ENCODE measurements around the gene ACTN3. TPM values are rescaled to one million over a fixed set of nuclear protein-coding genes. Genes with fewer than 3 reads are reported as not detected.

The ACTN3 gene
- total and polyA plus RNA-seq, 3 experiments from 2014 or later: 0.31 to 0.33 TPM; not detected in 1

- H3K9me3 ChIP-seq (ENCODE audit: low read length): no peaks in the 10 kb centered on the region
- Mint-ChIP-seq H3K9me3 (no peaks in the 10 kb centered on the region), H3K4me3 (no peak overlapping the region), H3K27ac (peak overlapping the region in 2 of 8 donors; percentile 50 to 58), H3K27me3 (no peaks in the 10 kb centered on the region), H3K36me3 (peaks cover 8 to 63% (median 23%) of the 10 kb centered on the region in 3 donors), H3K4me1 (no peaks in the 10 kb centered on the region)
- peaks cover 11% of the 10 kb centered on the region for H3K36me3 ChIP-seq (ENCODE audit: insufficient read depth, low read length)
- H3K27ac ChIP-seq (ENCODE audit: low read depth, low read length): no peak overlapping the region
- no peak for DNase-seq
- H3K4me3 ChIP-seq (ENCODE audit: low read length): no peak overlapping the region
- POLR2A ChIA-PET: no interaction called here
- CTCF ChIA-PET: no interaction called here
- H3K27me3 ChIP-seq (ENCODE audit: insufficient read depth, low read length, poor library complexity, severe bottlenecking): no peaks in the 10 kb centered on the region
- H3K4me1 ChIP-seq (ENCODE audit: insufficient read depth, low read length): no peaks in the 10 kb centered on the region
Measured at GRCh38 chr11:66523611-66524010, 23.1 kb upstream of the ACTN3 start.

- POLR2A ChIA-PET: interaction anchor here (0.6 kb wide), 1 partner anchor 17 kb away, joined by 3 read pairs; no protein-coding TSS in a partner anchor
- no peak for DNase-seq
- no peak overlapping the region for H3K27ac ChIP-seq (ENCODE audit: low read depth, low read length)
- no peaks in the 10 kb centered on the region for H3K4me1 ChIP-seq (ENCODE audit: insufficient read depth, low read length)
- CTCF ChIA-PET: no interaction called here
- H3K36me3 ChIP-seq (ENCODE audit: insufficient read depth, low read length): peaks cover 8% of the 10 kb centered on the region
- Mint-ChIP-seq H3K27me3 (no peaks in the 10 kb centered on the region), H3K4me3 (no peak overlapping the region), H3K27ac (peak overlapping the region in 1 of 8 donors; percentile 10), H3K4me1 (no peaks in the 10 kb centered on the region), H3K9me3 (no peaks in the 10 kb centered on the region), H3K36me3 (peaks cover 6 to 66% (median 21%) of the 10 kb centered on the region in 3 donors)
- no peaks in the 10 kb centered on the region for H3K9me3 ChIP-seq (ENCODE audit: low read length)
- no peaks in the 10 kb centered on the region for H3K27me3 ChIP-seq (ENCODE audit: insufficient read depth, low read length, poor library complexity, severe bottlenecking)
- no peak overlapping the region for H3K4me3 ChIP-seq (ENCODE audit: low read length)
Measured at GRCh38 chr11:66524304-66525040, 22.2 kb upstream of the ACTN3 start.

- H3K36me3 Mint-ChIP-seq: peaks cover 0 to 53% (median 12%) of the 10 kb centered on the region in 3 donors
- Histone ChIP-seq H3K27ac (ENCODE audit: low read depth, low read length) (no peak overlapping the region), H3K4me3 (ENCODE audit: low read length) (no peak overlapping the region), H3K27me3 (ENCODE audit: insufficient read depth, low read length, poor library complexity, severe bottlenecking) (no peaks in the 10 kb centered on the region), H3K9me3 (ENCODE audit: low read length) (no peaks in the 10 kb centered on the region), H3K4me1 (ENCODE audit: insufficient read depth, low read length) (no peaks in the 10 kb centered on the region), H3K36me3 (ENCODE audit: insufficient read depth, low read length) (peaks cover 4% of the 10 kb centered on the region)
- no peaks in the 10 kb centered on the region for H3K9me3 Mint-ChIP-seq
- H3K4me3 Mint-ChIP-seq: no peak overlapping the region
- no peak for DNase-seq
- H3K4me1 Mint-ChIP-seq: peaks cover 5 to 9% (median 7%) of the 10 kb centered on the region in 3 donors
- CTCF ChIA-PET: no interaction called here
- peaks cover 0 to under 1% of the 10 kb centered on the region in 2 donors for H3K27me3 Mint-ChIP-seq
- POLR2A ChIA-PET: no interaction called here
- H3K27ac Mint-ChIP-seq: no peak overlapping the region
Measured at GRCh38 chr11:66529069-66529468, 17.6 kb upstream of the ACTN3 start.

GRCh38 chr11:66529655-66530054 lies 17.0 kb upstream of the ACTN3 start:
- Histone ChIP-seq H3K4me3 (ENCODE audit: low read length) (no peak overlapping the region), H3K27me3 (ENCODE audit: insufficient read depth, low read length, poor library complexity, severe bottlenecking) (no peaks in the 10 kb centered on the region), H3K36me3 (ENCODE audit: insufficient read depth, low read length) (peaks cover 4% of the 10 kb centered on the region), H3K9me3 (ENCODE audit: low read length) (no peaks in the 10 kb centered on the region), H3K4me1 (ENCODE audit: insufficient read depth, low read length) (no peaks in the 10 kb centered on the region), H3K27ac (ENCODE audit: low read depth, low read length) (no peak overlapping the region)
- H3K4me1 Mint-ChIP-seq: peaks cover 5 to 9% (median 7%) of the 10 kb centered on the region in 3 donors
- H3K27me3 Mint-ChIP-seq: peaks cover 0 to 1% of the 10 kb centered on the region in 2 donors
- ChIA-PET POLR2A (no interaction called here), CTCF (no interaction called here)
- DNase-seq: no peak
- no peak overlapping the region for H3K4me3 Mint-ChIP-seq
- H3K36me3 Mint-ChIP-seq: peaks cover 0 to 49% (median 11%) of the 10 kb centered on the region in 3 donors
- peak overlapping the region in 1 of 8 donors; percentile 78 for H3K27ac Mint-ChIP-seq
- no peaks in the 10 kb centered on the region for H3K9me3 Mint-ChIP-seq

GRCh38 chr11:66530927-66531709 lies 15.6 kb upstream of the ACTN3 start:
- H3K27ac ChIP-seq (ENCODE audit: low read depth, low read length): no peak overlapping the region
- H3K36me3 Mint-ChIP-seq: peaks cover 5 to 51% (median 6%) of the 10 kb centered on the region in 3 donors
- no peaks in the 10 kb centered on the region for H3K4me1 ChIP-seq (ENCODE audit: insufficient read depth, low read length)
- H3K4me3 Mint-ChIP-seq: no peak overlapping the region
- DNase-seq: no peak
- no peaks in the 10 kb centered on the region for H3K27me3 ChIP-seq (ENCODE audit: insufficient read depth, low read length, poor library complexity, severe bottlenecking)
- peaks cover 1% of the 10 kb centered on the region for H3K36me3 ChIP-seq (ENCODE audit: insufficient read depth, low read length)
- H3K9me3 Mint-ChIP-seq: no peaks in the 10 kb centered on the region
- peak overlapping the region in 3 of 8 donors; percentile 51 to 88 (median 68) for H3K27ac Mint-ChIP-seq
- peaks cover 5 to 11% (median 9%) of the 10 kb centered on the region in 3 donors for H3K4me1 Mint-ChIP-seq
- CTCF ChIA-PET: no interaction called here
- POLR2A ChIA-PET: no interaction called here
- no peaks in the 10 kb centered on the region for H3K9me3 ChIP-seq (ENCODE audit: low read length)
- H3K27me3 Mint-ChIP-seq: peaks cover 0 to 1% of the 10 kb centered on the region in 2 donors
- H3K4me3 ChIP-seq (ENCODE audit: low read length): no peak overlapping the region

- no peak for DNase-seq
- Histone ChIP-seq H3K9me3 (ENCODE audit: low read length) (no peaks in the 10 kb centered on the region), H3K27me3 (ENCODE audit: insufficient read depth, low read length, poor library complexity, severe bottlenecking) (no peaks in the 10 kb centered on the region), H3K36me3 (ENCODE audit: insufficient read depth, low read length) (no peaks in the 10 kb centered on the region), H3K4me1 (ENCODE audit: insufficient read depth, low read length) (no peaks in the 10 kb centered on the region), H3K4me3 (ENCODE audit: low read length) (no peak overlapping the region), H3K27ac (ENCODE audit: low read depth, low read length) (no peak overlapping the region)
- Mint-ChIP-seq H3K9me3 (no peaks in the 10 kb centered on the region), H3K4me1 (peaks cover 5 to 11% (median 9%) of the 10 kb centered on the region in 3 donors), H3K4me3 (no peak overlapping the region), H3K36me3 (peaks cover 5 to 52% (median 6%) of the 10 kb centered on the region in 3 donors), H3K27ac (no peak overlapping the region), H3K27me3 (peaks cover 0 to 1% of the 10 kb centered on the region in 2 donors)
- ChIA-PET POLR2A (no interaction called here), CTCF (no interaction called here)
Measured at GRCh38 chr11:66531841-66532240, 14.9 kb upstream of the ACTN3 start.

- no peaks in the 10 kb centered on the region for H3K36me3 ChIP-seq (ENCODE audit: insufficient read depth, low read length)
- no peak overlapping the region for H3K4me3 ChIP-seq (ENCODE audit: low read length)
- no peaks in the 10 kb centered on the region for H3K27me3 ChIP-seq (ENCODE audit: insufficient read depth, low read length, poor library complexity, severe bottlenecking)
- Mint-ChIP-seq H3K36me3 (peaks cover 5 to 53% (median 7%) of the 10 kb centered on the region in 3 donors), H3K4me1 (peaks cover 5 to 11% (median 9%) of the 10 kb centered on the region in 3 donors), H3K9me3 (no peaks in the 10 kb centered on the region), H3K27me3 (peaks cover 0 to 1% of the 10 kb centered on the region in 2 donors), H3K27ac (peak overlapping the region in 3 of 8 donors; percentile 35 to 66 (median 55)), H3K4me3 (no peak overlapping the region)
- POLR2A ChIA-PET: no interaction called here
- H3K4me1 ChIP-seq (ENCODE audit: insufficient read depth, low read length): no peaks in the 10 kb centered on the region
- no peak overlapping the region for H3K27ac ChIP-seq (ENCODE audit: low read depth, low read length)
- DNase-seq: no peak
- H3K9me3 ChIP-seq (ENCODE audit: low read length): no peaks in the 10 kb centered on the region
- CTCF ChIA-PET: interaction anchor here (0.8 kb wide), 1 partner anchor 13 kb away, joined by 4 read pairs; the partner anchor contains the start of gene ZDHHC24
Measured at GRCh38 chr11:66532784-66533183, 13.9 kb upstream of the ACTN3 start.
